COLO668 (cell line): Measurements from ENCODE around the gene GAS2.
A peak's percentile ranks its signal among the peaks of the same experiment; 100 is the strongest.

Source experiments
- DNase-seq: peaks from one replicate; lab custom pipeline; 2025; ENCODE audit not compliant: unreplicated experiment; lab: John Stamatoyannopoulos, UW

Gene GAS2

GRCh38 chr11:22725079-22725478 lies 58.7 kb downstream of the GAS2 start:
- no peak for DNase-seq

GRCh38 chr11:22728600-22729389 lies 62.4 kb downstream of the GAS2 start:
- DNase-seq, result no peak

- DNase-seq, result no peak
Measured at GRCh38 chr11:22730319-22730718, 63.9 kb downstream of the GAS2 start.

GRCh38 chr11:22732588-22732987 lies 66.2 kb downstream of the GAS2 start:
- DNase-seq, result no peak

- no peak for DNase-seq
Measured at GRCh38 chr11:22733475-22734248, 67.3 kb downstream of the GAS2 start.

GRCh38 chr11:22734628-22735345 lies 68.4 kb downstream of the GAS2 start:
- no peak for DNase-seq

GRCh38 chr11:22742157-22742613 lies 75.8 kb downstream of the GAS2 start:
- DNase-seq, result no peak

GRCh38 chr11:22749536-22749935 lies 83.1 kb downstream of the GAS2 start:
- no peak for DNase-seq

GRCh38 chr11:22752908-22753310 lies 86.5 kb downstream of the GAS2 start:
- no peak for DNase-seq

- DNase-seq, result no peak
Measured at GRCh38 chr11:22753416-22753815, 87.0 kb downstream of the GAS2 start.

- DNase-seq, result no peak
Measured at GRCh38 chr11:22761066-22761465, 94.7 kb downstream of the GAS2 start.

- DNase-seq, result no peak
Measured at GRCh38 chr11:22763166-22763565, 96.8 kb downstream of the GAS2 start.

- DNase-seq, result no peak
Measured at GRCh38 chr11:22764735-22765134, 98.3 kb downstream of the GAS2 start.

- no peak for DNase-seq
Measured at GRCh38 chr11:22768281-22768680, 101.9 kb downstream of the GAS2 start.

GRCh38 chr11:22769081-22769480 lies 102.7 kb downstream of the GAS2 start:
- DNase-seq, result no peak

GRCh38 chr11:22774716-22775115 lies 108.3 kb downstream of the GAS2 start:
- no peak for DNase-seq

- no peak for DNase-seq
Measured at GRCh38 chr11:22775248-22775647, 108.8 kb downstream of the GAS2 start.

- DNase-seq, result no peak
Measured at GRCh38 chr11:22778642-22779041, 112.2 kb downstream of the GAS2 start.

- DNase-seq, result no peak
Measured at GRCh38 chr11:22779850-22780249, 113.4 kb downstream of the GAS2 start.

GRCh38 chr11:22780952-22781593 lies 114.7 kb downstream of the GAS2 start:
- peak; percentile 6 for DNase-seq

GRCh38 chr11:22785251-22785650 lies 118.8 kb downstream of the GAS2 start:
- DNase-seq, result no peak
